Esophagus squamous epithelium (tissue), 5 donors: Measurements from ENCODE around the gene UNC119B. TPM values are rescaled to one million over a fixed set of nuclear protein-coding genes. Genes with fewer than 3 reads are reported as not detected.

ENCODE experiments used
- DNase-seq: peaks from one replicate; lab custom pipeline; 2025; lab: John Stamatoyannopoulos, UW
- H3K27ac ChIP-seq, 4 donors: fragments of 200-600 bp; sonication (generic); one replicate each; pipeline ENCODE4 v1.5.1; 2016 to 2019; ENCODE audit warnings: mild to moderate bottlenecking in 1 of 4
- H3K27me3 ChIP-seq, 4 donors: fragments of 200-600 bp; sonication (generic); 1 replicate in 3 of 4; 2 replicates in 1 of 4; pipeline versions ENCODE4 v1.5.1 to v1.6.0; 2017 to 2021; ENCODE audit warnings: antibody characterized with exemption in 1 of 4
- H3K36me3 ChIP-seq, 3 donors: fragments of 200-600 bp; sonication (generic); one replicate each; pipeline ENCODE4 v1.5.1; 2016 to 2019
- H3K4me1 ChIP-seq, 3 donors: fragments of 200-600 bp; sonication (generic); one replicate each; pipeline ENCODE4 v1.5.1; 2017 to 2019
- H3K4me3 ChIP-seq, 4 donors: fragments of 200-600 bp; sonication (generic); 1 replicate in 3 of 4; 2 replicates in 1 of 4; pipeline ENCODE4 v1.5.1; 2016 to 2019; ENCODE audit warnings: mild to moderate bottlenecking in 2 of 4, moderate library complexity in 1 of 4
- H3K9me3 ChIP-seq, 3 donors: fragments of 200-600 bp; sonication (generic); one replicate each; pipeline ENCODE4 v1.5.1; 2016 to 2019
- CTCF ChIP-seq, 6 experiments: fragments of 450-650 bp in 4 of 6; fragments of 200-600 bp in 2 of 6; sonication (generic) in 2 of 6; IDR thresholded peaks; one replicate each; pipeline ENCODE4 v1.5.1; 2016 to 2019; ENCODE audit warnings: antibody characterized with exemption in 6 of 6, mild to moderate bottlenecking in 4 of 6, moderate library complexity in 4 of 6
- POLR2A ChIP-seq, 4 donors: fragments of 450-650 bp; IDR thresholded peaks; one replicate each; pipeline ENCODE4 v1.6.1; 2017; ENCODE audit warnings: antibody characterized with exemption in 4 of 4, mild to moderate bottlenecking in 4 of 4, moderate library complexity in 3 of 4
- WGBS, 2 donors: methylation state at CpG; one replicate each; pipeline ENCODE4 v1.1.5; 2018; 5-methylcytosine and 5-hydroxymethylcytosine counted together
- intact Hi-C: fragments of 100-400 bp; cut with DNase I; formaldehyde crosslinking; loops from one replicate; pipeline ENCODE4 v1.15.0; 2022
- total RNA-seq, 4 donors: library from RNA; depleted of rRNA; stranded (reverse); fragments of >200 nt; gene quantifications; one replicate each; pipeline ENCODE4 v1.1.0, GENCODE V29; 2016
- donor health status: DM: yes; HTN: yes; CAD: no.

Gene UNC119B
- total RNA-seq, 4 donors from 2014 or later, result 6.4 to 23.3 (median 12.4) TPM

GRCh38 chr12:120741476-120742421, 31.5 kb downstream of the UNC119B start:
- Histone ChIP-seq H3K4me3 (no peak overlapping the region), H3K9me3 (no peaks in the 10 kb centered on the region), H3K27me3 (no peaks in the 10 kb centered on the region), H3K27ac (no peak overlapping the region), H3K4me1 (no peaks in the 10 kb centered on the region), H3K36me3 (peaks cover 0 to 24% (median 0%) of the 10 kb centered on the region in 3 donors)
- 61 to 81% methylated on average over 8 to 16 of the region's 33 CpGs for WGBS, 2 donors
- DNase-seq, result no peak
- TF ChIP-seq POLR2A (IDR thresholded peaks at IDR 0.05), result no peak
- no peak for TF ChIP-seq CTCF (IDR thresholded peaks at IDR 0.05)
- intact Hi-C loops, result no loop called here

GRCh38 chr12:120744922-120745493, 34.8 kb downstream of the UNC119B start:
- 84 to 90% methylated on average over 7 to 11 of the region's 15 CpGs for WGBS, 2 donors
- no peak overlapping the region for H3K27ac ChIP-seq
- no peaks in the 10 kb centered on the region for H3K9me3 ChIP-seq
- DNase-seq, result no peak
- H3K4me3 ChIP-seq, result no peak overlapping the region
- H3K4me1 ChIP-seq, result no peaks in the 10 kb centered on the region
- intact Hi-C loops, result no loop called here
- TF ChIP-seq CTCF (IDR thresholded peaks at IDR 0.05), result no peak
- no peak for TF ChIP-seq POLR2A (IDR thresholded peaks at IDR 0.05)
- no peaks in the 10 kb centered on the region for H3K27me3 ChIP-seq
- peaks cover 0 to 2% (median 0%) of the 10 kb centered on the region in 3 donors for H3K36me3 ChIP-seq

GRCh38 chr12:120748242-120748641, 38.0 kb downstream of the UNC119B start:
- Histone ChIP-seq H3K9me3 (no peaks in the 10 kb centered on the region), H3K4me3 (no peak overlapping the region), H3K27ac (no peak overlapping the region), H3K4me1 (no peaks in the 10 kb centered on the region), H3K27me3 (no peaks in the 10 kb centered on the region), H3K36me3 (no peaks in the 10 kb centered on the region)
- intact Hi-C loops, result no loop called here
- WGBS, 2 donors, result 78 to 88% methylated on average over 7 of the region's 7 CpGs
- TF ChIP-seq POLR2A (IDR thresholded peaks at IDR 0.05) (no peak), CTCF (IDR thresholded peaks at IDR 0.05) (no peak)
- no peak for DNase-seq

- no peaks in the 10 kb centered on the region for H3K4me1 ChIP-seq
- TF ChIP-seq POLR2A (IDR thresholded peaks at IDR 0.05), result no peak
- TF ChIP-seq CTCF (IDR thresholded peaks at IDR 0.05), result no peak
- H3K9me3 ChIP-seq, result no peaks in the 10 kb centered on the region
- no peak overlapping the region for H3K4me3 ChIP-seq
- intact Hi-C loops, result no loop called here
- WGBS, 2 donors, result 76 to 81% methylated on average over 5 of the region's 5 CpGs
- H3K27ac ChIP-seq, result no peak overlapping the region
- no peaks in the 10 kb centered on the region for H3K36me3 ChIP-seq
- no peaks in the 10 kb centered on the region for H3K27me3 ChIP-seq
- DNase-seq, result no peak
Observed at GRCh38 chr12:120749256-120749655, 39.0 kb downstream of the UNC119B start.

- 93 to 97% methylated on average over 5 of the region's 5 CpGs for WGBS, 2 donors
- Histone ChIP-seq H3K4me1 (no peaks in the 10 kb centered on the region), H3K27me3 (no peaks in the 10 kb centered on the region), H3K27ac (no peak overlapping the region), H3K4me3 (no peak overlapping the region), H3K36me3 (no peaks in the 10 kb centered on the region), H3K9me3 (no peaks in the 10 kb centered on the region)
- intact Hi-C loops, result no loop called here
- DNase-seq, result no peak
- no peak for TF ChIP-seq CTCF (IDR thresholded peaks at IDR 0.05)
- TF ChIP-seq POLR2A (IDR thresholded peaks at IDR 0.05), result no peak
Observed at GRCh38 chr12:120750806-120751205, 40.5 kb downstream of the UNC119B start.
